HepG2 (cell line): ENCODE data around the gene NOTUM. TPM values are rescaled to one million over a fixed set of nuclear protein-coding genes. Genes with fewer than 3 reads are reported as not detected.

ENCODE experiments used
- ATF7 ChIP-seq, 2 experiments: fragments of 450-650 bp in 1 of 2; sonication (generic) in 1 of 2; formaldehyde crosslinking in 1 of 2; IDR thresholded peaks; 2 replicates each; pipeline versions ENCODE4 v1.4.0 to v1.6.1; 2016 to 2020; ENCODE audit warnings: antibody characterized with exemption in 1 of 2, mild to moderate bottlenecking in 1 of 2, missing genetic modification reagents in 1 of 2
- MXD4 ChIP-seq: IDR thresholded peaks from 2 replicates; pipeline ENCODE4 v1.6.1; 2016; ENCODE audit warnings: mild to moderate bottlenecking, missing biosample characterization, missing genetic modification reagents
- ZNF646 ChIP-seq: sonication (generic); formaldehyde crosslinking; IDR thresholded peaks from 2 replicates; pipeline ENCODE4 v1.9.0; 2021; ENCODE audit warnings: mild to moderate bottlenecking, missing genetic modification reagents
- polyA plus RNA-seq, 8 experiments: library from polyadenylated mRNA; depleted of rRNA in 3 of 8; stranded (reverse) in 7 of 8; unstranded in 1 of 8; fragments of >200 nt; fragmentation: Illumina TruSeq in 4 of 8; extraction: Trizol in 4 of 8; gene quantifications; 2 replicates each; pipeline versions ENCODE4 v1.2.1 to v1.2.3, GENCODE V29; 2011 to 2016; ENCODE audit warnings: low read depth in 4 of 8, missing spikeins in 1 of 8, mixed read lengths in 1 of 8; ENCODE audit not compliant: insufficient read depth in 1 of 8
- total RNA-seq, 5 experiments: library from RNA; depleted of rRNA; stranded (reverse); fragments of >200 nt; fragmentation: Illumina TruSeq; extraction: Trizol; gene quantifications; 2 replicates each; pipeline ENCODE4 v1.2.3, GENCODE V29; 2016; ENCODE audit warnings: low read depth in 1 of 5
- TF ChIP-seq, protein P1 (sequence below): sonication (generic); formaldehyde crosslinking; IDR thresholded peaks from 2 replicates; pipeline ENCODE4 v1.4.0; 2020; ENCODE audit warnings: missing genetic modification reagents
- TF ChIP-seq, protein P2 (sequence below): sonication (generic); formaldehyde crosslinking; IDR thresholded peaks from 2 replicates; pipeline ENCODE4 v1.5.1; 2020; ENCODE audit warnings: mild to moderate bottlenecking, missing genetic modification reagents, borderline replicate concordance
- TF ChIP-seq, protein P3 (sequence below): sonication (generic); formaldehyde crosslinking; IDR thresholded peaks from 2 replicates; pipeline ENCODE4 v1.9.0; 2022; ENCODE audit warnings: low read depth, missing genetic modification reagents

Gene NOTUM
- total and polyA plus RNA-seq, 2 of the 13 experiments (the other 11 are each of a cell fraction or from before 2014, with no cell fraction given), result 150 to 160 TPM

GRCh38 chr17:81993729-81994592 is 33.0 kb upstream of the NOTUM start (continued):
- TF ChIP-seq, protein P1, sequence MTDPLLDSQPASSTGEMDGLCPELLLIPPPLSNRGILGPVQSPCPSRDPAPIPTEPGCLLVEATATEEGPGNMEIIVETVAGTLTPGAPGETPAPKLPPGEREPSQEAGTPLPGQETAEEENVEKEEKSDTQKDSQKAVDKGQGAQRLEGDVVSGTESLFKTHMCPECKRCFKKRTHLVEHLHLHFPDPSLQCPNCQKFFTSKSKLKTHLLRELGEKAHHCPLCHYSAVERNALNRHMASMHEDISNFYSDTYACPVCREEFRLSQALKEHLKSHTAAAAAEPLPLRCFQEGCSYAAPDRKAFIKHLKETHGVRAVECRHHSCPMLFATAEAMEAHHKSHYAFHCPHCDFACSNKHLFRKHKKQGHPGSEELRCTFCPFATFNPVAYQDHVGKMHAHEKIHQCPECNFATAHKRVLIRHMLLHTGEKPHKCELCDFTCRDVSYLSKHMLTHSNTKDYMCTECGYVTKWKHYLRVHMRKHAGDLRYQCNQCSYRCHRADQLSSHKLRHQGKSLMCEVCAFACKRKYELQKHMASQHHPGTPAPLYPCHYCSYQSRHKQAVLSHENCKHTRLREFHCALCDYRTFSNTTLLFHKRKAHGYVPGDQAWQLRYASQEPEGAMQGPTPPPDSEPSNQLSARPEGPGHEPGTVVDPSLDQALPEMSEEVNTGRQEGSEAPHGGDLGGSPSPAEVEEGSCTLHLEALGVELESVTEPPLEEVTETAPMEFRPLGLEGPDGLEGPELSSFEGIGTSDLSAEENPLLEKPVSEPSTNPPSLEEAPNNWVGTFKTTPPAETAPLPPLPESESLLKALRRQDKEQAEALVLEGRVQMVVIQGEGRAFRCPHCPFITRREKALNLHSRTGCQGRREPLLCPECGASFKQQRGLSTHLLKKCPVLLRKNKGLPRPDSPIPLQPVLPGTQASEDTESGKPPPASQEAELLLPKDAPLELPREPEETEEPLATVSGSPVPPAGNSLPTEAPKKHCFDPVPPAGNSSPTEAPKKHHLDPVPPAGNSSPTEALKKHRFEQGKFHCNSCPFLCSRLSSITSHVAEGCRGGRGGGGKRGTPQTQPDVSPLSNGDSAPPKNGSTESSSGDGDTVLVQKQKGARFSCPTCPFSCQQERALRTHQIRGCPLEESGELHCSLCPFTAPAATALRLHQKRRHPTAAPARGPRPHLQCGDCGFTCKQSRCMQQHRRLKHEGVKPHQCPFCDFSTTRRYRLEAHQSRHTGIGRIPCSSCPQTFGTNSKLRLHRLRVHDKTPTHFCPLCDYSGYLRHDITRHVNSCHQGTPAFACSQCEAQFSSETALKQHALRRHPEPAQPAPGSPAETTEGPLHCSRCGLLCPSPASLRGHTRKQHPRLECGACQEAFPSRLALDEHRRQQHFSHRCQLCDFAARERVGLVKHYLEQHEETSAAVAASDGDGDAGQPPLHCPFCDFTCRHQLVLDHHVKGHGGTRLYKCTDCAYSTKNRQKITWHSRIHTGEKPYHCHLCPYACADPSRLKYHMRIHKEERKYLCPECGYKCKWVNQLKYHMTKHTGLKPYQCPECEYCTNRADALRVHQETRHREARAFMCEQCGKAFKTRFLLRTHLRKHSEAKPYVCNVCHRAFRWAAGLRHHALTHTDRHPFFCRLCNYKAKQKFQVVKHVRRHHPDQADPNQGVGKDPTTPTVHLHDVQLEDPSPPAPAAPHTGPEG (CRISPR knock-in tag), result no peak
- TF ChIP-seq ATF7 (IDR thresholded peaks at IDR 0.05) (no peak), ATF7 (CRISPR knock-in tag; IDR thresholded peaks at IDR 0.05) (no peak), MXD4 (0 out of 2 replicates have a peak, but pooled peaks have one; percentile 46), ZNF646 (CRISPR knock-in tag) (no peak; the same call in 1 of the 2 replicates)
- TF ChIP-seq, protein P2, sequence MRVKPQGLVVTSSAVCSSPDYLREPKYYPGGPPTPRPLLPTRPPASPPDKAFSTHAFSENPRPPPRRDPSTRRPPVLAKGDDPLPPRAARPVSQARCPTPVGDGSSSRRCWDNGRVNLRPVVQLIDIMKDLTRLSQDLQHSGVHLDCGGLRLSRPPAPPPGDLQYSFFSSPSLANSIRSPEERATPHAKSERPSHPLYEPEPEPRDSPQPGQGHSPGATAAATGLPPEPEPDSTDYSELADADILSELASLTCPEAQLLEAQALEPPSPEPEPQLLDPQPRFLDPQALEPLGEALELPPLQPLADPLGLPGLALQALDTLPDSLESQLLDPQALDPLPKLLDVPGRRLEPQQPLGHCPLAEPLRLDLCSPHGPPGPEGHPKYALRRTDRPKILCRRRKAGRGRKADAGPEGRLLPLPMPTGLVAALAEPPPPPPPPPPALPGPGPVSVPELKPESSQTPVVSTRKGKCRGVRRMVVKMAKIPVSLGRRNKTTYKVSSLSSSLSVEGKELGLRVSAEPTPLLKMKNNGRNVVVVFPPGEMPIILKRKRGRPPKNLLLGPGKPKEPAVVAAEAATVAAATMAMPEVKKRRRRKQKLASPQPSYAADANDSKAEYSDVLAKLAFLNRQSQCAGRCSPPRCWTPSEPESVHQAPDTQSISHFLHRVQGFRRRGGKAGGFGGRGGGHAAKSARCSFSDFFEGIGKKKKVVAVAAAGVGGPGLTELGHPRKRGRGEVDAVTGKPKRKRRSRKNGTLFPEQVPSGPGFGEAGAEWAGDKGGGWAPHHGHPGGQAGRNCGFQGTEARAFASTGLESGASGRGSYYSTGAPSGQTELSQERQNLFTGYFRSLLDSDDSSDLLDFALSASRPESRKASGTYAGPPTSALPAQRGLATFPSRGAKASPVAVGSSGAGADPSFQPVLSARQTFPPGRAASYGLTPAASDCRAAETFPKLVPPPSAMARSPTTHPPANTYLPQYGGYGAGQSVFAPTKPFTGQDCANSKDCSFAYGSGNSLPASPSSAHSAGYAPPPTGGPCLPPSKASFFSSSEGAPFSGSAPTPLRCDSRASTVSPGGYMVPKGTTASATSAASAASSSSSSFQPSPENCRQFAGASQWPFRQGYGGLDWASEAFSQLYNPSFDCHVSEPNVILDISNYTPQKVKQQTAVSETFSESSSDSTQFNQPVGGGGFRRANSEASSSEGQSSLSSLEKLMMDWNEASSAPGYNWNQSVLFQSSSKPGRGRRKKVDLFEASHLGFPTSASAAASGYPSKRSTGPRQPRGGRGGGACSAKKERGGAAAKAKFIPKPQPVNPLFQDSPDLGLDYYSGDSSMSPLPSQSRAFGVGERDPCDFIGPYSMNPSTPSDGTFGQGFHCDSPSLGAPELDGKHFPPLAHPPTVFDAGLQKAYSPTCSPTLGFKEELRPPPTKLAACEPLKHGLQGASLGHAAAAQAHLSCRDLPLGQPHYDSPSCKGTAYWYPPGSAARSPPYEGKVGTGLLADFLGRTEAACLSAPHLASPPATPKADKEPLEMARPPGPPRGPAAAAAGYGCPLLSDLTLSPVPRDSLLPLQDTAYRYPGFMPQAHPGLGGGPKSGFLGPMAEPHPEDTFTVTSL (CRISPR knock-in tag), result no peak; the same call in 1 of the 2 replicates
- TF ChIP-seq, protein P3, sequence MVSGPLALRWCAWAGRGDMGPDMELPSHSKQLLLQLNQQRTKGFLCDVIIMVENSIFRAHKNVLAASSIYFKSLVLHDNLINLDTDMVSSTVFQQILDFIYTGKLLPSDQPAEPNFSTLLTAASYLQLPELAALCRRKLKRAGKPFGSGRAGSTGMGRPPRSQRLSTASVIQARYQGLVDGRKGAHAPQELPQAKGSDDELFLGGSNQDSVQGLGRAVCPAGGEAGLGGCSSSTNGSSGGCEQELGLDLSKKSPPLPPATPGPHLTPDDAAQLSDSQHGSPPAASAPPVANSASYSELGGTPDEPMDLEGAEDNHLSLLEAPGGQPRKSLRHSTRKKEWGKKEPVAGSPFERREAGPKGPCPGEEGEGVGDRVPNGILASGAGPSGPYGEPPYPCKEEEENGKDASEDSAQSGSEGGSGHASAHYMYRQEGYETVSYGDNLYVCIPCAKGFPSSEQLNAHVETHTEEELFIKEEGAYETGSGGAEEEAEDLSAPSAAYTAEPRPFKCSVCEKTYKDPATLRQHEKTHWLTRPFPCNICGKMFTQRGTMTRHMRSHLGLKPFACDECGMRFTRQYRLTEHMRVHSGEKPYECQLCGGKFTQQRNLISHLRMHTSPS (CRISPR knock-in tag), result peak; percentile 83; the same call in 1 of the 2 replicates
